Muscle layer of colon (tissue), 2 donors: ENCODE data around the gene ITGB2.

Experiments used
- H3K27ac ChIP-seq: one replicate; pipeline ENCODE4 v1.7.0; 2013; ENCODE audit warnings: low read depth, mild to moderate bottlenecking, low read length, moderate library complexity
- H3K27me3 ChIP-seq, 2 donors: one replicate each; pipeline ENCODE4 v1.7.0; 2013; ENCODE audit warnings: low read length in 2 of 2, mild to moderate bottlenecking in 2 of 2; ENCODE audit not compliant: insufficient read depth in 2 of 2, control insufficient read depth in 1 of 2
- H3K36me3 ChIP-seq: one replicate; pipeline ENCODE4 v1.7.0; 2013; ENCODE audit warnings: mild to moderate bottlenecking, low read length; ENCODE audit not compliant: insufficient read depth
- H3K4me1 ChIP-seq: one replicate; pipeline ENCODE4 v1.7.0; 2013; ENCODE audit warnings: mild to moderate bottlenecking, low read length; ENCODE audit not compliant: insufficient read depth
- H3K4me3 ChIP-seq, 2 donors: one replicate each; pipeline ENCODE4 v1.7.0; 2013; ENCODE audit warnings: low read length in 2 of 2, low read depth in 1 of 2, mild to moderate bottlenecking in 1 of 2, moderate library complexity in 1 of 2
- H3K9ac ChIP-seq: one replicate; pipeline ENCODE4 v1.7.0; 2013; ENCODE audit warnings: low read length
- H3K9me3 ChIP-seq: one replicate; pipeline ENCODE4 v1.7.0; 2013; ENCODE audit warnings: mild to moderate bottlenecking, low read length
- donor health status: abdominal sarcoma.
- donor health status: Adenocarcinoma of cecum.

ITGB2 gene

GRCh38 chr21:44875316-44875700 lies 45.4 kb downstream of the ITGB2 start:
- Histone ChIP-seq H3K9ac (peak overlapping the region; percentile 69), H3K4me1 (peaks cover 33% of the 10 kb centered on the region)

GRCh38 chr21:44874497-44875315 lies 46.0 kb downstream of the ITGB2 start:
- H3K36me3 ChIP-seq, result no peaks in the 10 kb centered on the region
- H3K9ac ChIP-seq, result peak overlapping the region; percentile 69
- H3K4me1 ChIP-seq, result peaks cover 39% of the 10 kb centered on the region
- peak overlapping the region; percentile 46 to 65 for H3K4me3 ChIP-seq
- H3K9me3 ChIP-seq, result no peaks in the 10 kb centered on the region
- H3K27ac ChIP-seq, result peak overlapping the region; percentile 92
- H3K27me3 ChIP-seq, result no peaks in the 10 kb centered on the region

More at GRCh38 chr21:44875316-44875700, 45.4 kb downstream of the ITGB2 start:
- Histone ChIP-seq H3K27me3 (no peaks in the 10 kb centered on the region), H3K36me3 (no peaks in the 10 kb centered on the region), H3K9me3 (no peaks in the 10 kb centered on the region), H3K27ac (peak overlapping the region; percentile 92), H3K4me3 (peak overlapping the region in 1 of 2 donors; percentile 65)

- H3K4me3 ChIP-seq, result peak overlapping the region; percentile 46 to 65
- H3K9ac ChIP-seq, result peak overlapping the region; percentile 69
- no peaks in the 10 kb centered on the region for H3K27me3 ChIP-seq
- H3K9me3 ChIP-seq, result no peaks in the 10 kb centered on the region
- H3K36me3 ChIP-seq, result no peaks in the 10 kb centered on the region
- H3K4me1 ChIP-seq, result peaks cover 44% of the 10 kb centered on the region
- peak overlapping the region; percentile 92 for H3K27ac ChIP-seq
These were observed 46.5 kb downstream of the ITGB2 start for GRCh38 chr21:44874240-44874496.

- H3K4me1 ChIP-seq, result peaks cover 49% of the 10 kb centered on the region
These were observed 47.1 kb downstream of the ITGB2 start, which contains the start of gene PTTG1IP for GRCh38 chr21:44873356-44874239. Gene PTTG1IP, minus strand, starts transcription at chr21:44873690. Its CDS starts 74 bp downstream, at chr21:44873616.

GRCh38 chr21:44872649-44873355 lies 47.9 kb downstream of the ITGB2 start:
- Histone ChIP-seq H3K9me3 (no peaks in the 10 kb centered on the region), H3K36me3 (no peaks in the 10 kb centered on the region), H3K9ac (peak overlapping the region; percentile 60), H3K27me3 (no peaks in the 10 kb centered on the region), H3K4me3 (peak overlapping the region; percentile 72 to 83), H3K27ac (peak overlapping the region; percentile 92), H3K4me1 (peaks cover 57% of the 10 kb centered on the region)

More at GRCh38 chr21:44873356-44874239, 47.1 kb downstream of the ITGB2 start, which contains the start of gene PTTG1IP:
- Histone ChIP-seq H3K27me3 (no peaks in the 10 kb centered on the region), H3K27ac (peak within 1 kb of the TSS; percentile 92), H3K36me3 (no peaks in the 10 kb centered on the region), H3K4me3 (peak within 1 kb of the TSS; percentile 72 to 83), H3K9ac (peak within 1 kb of the TSS; percentile 69), H3K9me3 (no peaks in the 10 kb centered on the region)

GRCh38 chr21:44872323-44872648 lies 48.4 kb downstream of the ITGB2 start:
- Histone ChIP-seq H3K4me1 (peaks cover 60% of the 10 kb centered on the region), H3K9ac (peak overlapping the region; percentile 60), H3K9me3 (no peaks in the 10 kb centered on the region), H3K27me3 (no peaks in the 10 kb centered on the region), H3K4me3 (peak overlapping the region; percentile 72 to 83), H3K27ac (peak overlapping the region; percentile 92), H3K36me3 (no peaks in the 10 kb centered on the region)

GRCh38 chr21:44871576-44872269 lies 49.0 kb downstream of the ITGB2 start:
- peaks cover 65% of the 10 kb centered on the region for H3K4me1 ChIP-seq
- H3K27me3 ChIP-seq, result no peaks in the 10 kb centered on the region
- peak overlapping the region; percentile 60 for H3K9ac ChIP-seq
- H3K36me3 ChIP-seq, result no peaks in the 10 kb centered on the region
- H3K9me3 ChIP-seq, result no peaks in the 10 kb centered on the region
- peak overlapping the region; percentile 72 to 83 for H3K4me3 ChIP-seq
- H3K27ac ChIP-seq, result peak overlapping the region; percentile 92

- Histone ChIP-seq H3K4me1 (peaks cover 73% of the 10 kb centered on the region), H3K36me3 (no peaks in the 10 kb centered on the region), H3K27ac (peak overlapping the region; percentile 92), H3K9me3 (no peaks in the 10 kb centered on the region), H3K4me3 (peak overlapping the region in 1 of 2 donors; percentile 83), H3K27me3 (no peaks in the 10 kb centered on the region), H3K9ac (peak overlapping the region; percentile 58)
These were observed 49.8 kb downstream of the ITGB2 start for GRCh38 chr21:44870748-44871495.

GRCh38 chr21:44869781-44870747 lies 50.6 kb downstream of the ITGB2 start:
- Histone ChIP-seq H3K4me3 (peak overlapping the region in 1 of 2 donors; percentile 83), H3K27me3 (no peaks in the 10 kb centered on the region), H3K4me1 (peaks cover 72% of the 10 kb centered on the region), H3K9me3 (no peaks in the 10 kb centered on the region), H3K9ac (peak overlapping the region; percentile 41), H3K36me3 (peaks cover 4% of the 10 kb centered on the region), H3K27ac (peak overlapping the region; percentile 69)
